Suprapubic skin (tissue), 4 donors: Measurements from ENCODE around the gene ARHGAP25.
A peak's percentile ranks its signal among the peaks of the same experiment; 100 is the strongest.

ENCODE experiments used
- CTCF ChIP-seq, 2 donors: fragments of 200-600 bp in 1 of 2; fragments of 450-650 bp in 1 of 2; sonication (generic) in 1 of 2; IDR thresholded peaks; one replicate each; pipeline ENCODE4 v1.5.1; 2016 to 2019; ENCODE audit warnings: antibody characterized with exemption in 2 of 2, mild to moderate bottlenecking in 1 of 2, moderate library complexity in 1 of 2
- EP300 ChIP-seq: sonication (generic); formaldehyde crosslinking; IDR thresholded peaks from one replicate; pipeline ENCODE4 v1.6.1; 2017; ENCODE audit warnings: antibody characterized with exemption
- POLR2A ChIP-seq, 2 donors: fragments of 450-650 bp; IDR thresholded peaks; one replicate each; pipeline ENCODE4 v1.6.1; 2017; ENCODE audit warnings: antibody characterized with exemption in 2 of 2, mild to moderate bottlenecking in 2 of 2, moderate library complexity in 2 of 2
- POLR2AphosphoS5 ChIP-seq, 3 donors: sonication (generic); formaldehyde crosslinking; IDR thresholded peaks; one replicate each; pipeline ENCODE4 v1.6.1; 2017; ENCODE audit warnings: antibody characterized with exemption in 3 of 3

- TF ChIP-seq CTCF (IDR thresholded peaks at IDR 0.05) = no peak
- TF ChIP-seq POLR2A (IDR thresholded peaks at IDR 0.05) = no peak
- peak in 1 of 3 donors; percentile 60 for TF ChIP-seq POLR2AphosphoS5 (IDR thresholded peaks at IDR 0.05)
- TF ChIP-seq EP300 = no peak
Observed at GRCh38 chr2:68807821-68808266, 73.2 kb downstream of the ARHGAP25 start.
